HS-5 (cell line): Measurements from ENCODE around the gene ZNF689.
A peak's percentile ranks its signal among the peaks of the same experiment; 100 is the strongest.
"Not testable (repeated sequence)": the region's sequence is repeated elsewhere in the genome, so short reads cannot be mapped to it uniquely, and the experiment has no call there.

ENCODE experiments used
- DNase-seq: peaks from one replicate; pipeline ENCODE4 v3.0.0-alpha.2; 2012; ENCODE audit warnings: low read depth

The ZNF689 gene

DNA sequence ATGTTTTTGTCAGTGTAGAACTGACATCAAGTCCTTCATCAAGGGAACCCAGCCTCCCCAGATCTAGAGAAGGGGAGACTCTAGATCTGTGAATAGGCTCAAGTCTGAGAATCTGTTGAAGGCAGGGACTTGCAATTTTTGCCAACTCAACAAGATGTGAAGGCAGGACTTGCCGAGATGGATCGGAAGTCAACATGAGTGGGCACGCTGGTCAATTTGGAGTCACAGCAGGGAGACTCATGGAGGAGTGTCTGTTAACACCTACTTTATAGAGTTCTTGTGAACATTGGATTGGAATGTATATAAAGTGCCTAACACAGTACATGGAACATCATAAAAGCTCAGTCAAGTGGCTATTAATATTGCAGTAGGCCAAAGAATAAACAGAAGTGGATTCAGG lies 10.0 kb downstream of the ZNF689 start:
- DNase-seq, result no peak

GRCh38 chr16:30592871-30593270 lies 17.3 kb downstream of the ZNF689 start:
- no peak for DNase-seq

GRCh38 chr16:30590869-30591268 lies 19.3 kb downstream of the ZNF689 start:
- not testable (repeated sequence) for DNase-seq

GRCh38 chr16:30589582-30589981 lies 20.6 kb downstream of the ZNF689 start:
- DNase-seq, result not testable (repeated sequence)

- no peak for DNase-seq
Measured at GRCh38 chr16:30588651-30589050, 21.5 kb downstream of the ZNF689 start.

DNA sequence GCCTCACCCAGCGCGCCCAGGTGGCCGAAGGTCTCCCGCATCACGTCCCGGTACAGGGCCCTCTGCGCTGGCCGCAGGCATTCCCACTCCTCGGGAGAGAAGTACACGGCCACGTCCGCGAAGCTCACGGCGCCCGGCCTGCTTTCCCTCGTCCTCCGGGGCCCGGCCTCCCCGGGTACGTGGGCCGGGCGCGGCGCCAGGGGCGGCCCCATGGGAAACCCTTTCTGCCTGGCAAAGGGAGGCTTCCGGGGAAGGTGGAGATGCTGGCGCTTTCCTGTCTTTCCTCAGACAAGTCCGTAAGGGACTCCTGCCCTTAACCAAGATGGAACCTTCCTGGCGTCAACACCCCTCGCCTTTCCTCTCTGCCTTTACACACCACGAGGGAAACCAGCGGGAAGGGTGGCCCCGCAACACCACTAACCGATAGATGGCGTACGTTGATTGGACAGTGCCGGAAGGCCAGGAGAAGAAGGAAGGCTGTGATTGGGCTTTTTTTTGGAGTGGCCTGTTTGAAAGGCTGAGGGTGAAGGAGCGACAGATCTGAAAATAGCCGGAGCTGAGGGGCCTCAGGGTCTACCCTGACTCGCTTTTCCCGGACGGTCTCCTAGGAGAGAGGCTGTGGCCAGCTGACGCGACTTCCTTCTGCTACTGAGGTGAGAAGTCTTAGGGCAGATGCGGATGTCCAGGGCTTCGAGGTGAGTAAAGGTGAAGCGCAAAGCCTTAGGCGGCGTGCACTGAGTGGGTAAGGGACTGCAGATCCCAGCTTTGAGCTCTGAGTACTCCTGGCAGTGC lies 24.6 kb downstream of the ZNF689 start, which contains the start of gene ZNF785:
ZNF785 (minus strand) TSS at position 298 of the 792 bp plus-strand sequence; CDS start at position 212, 86 bp downstream.
- DNase-seq, result peak; percentile 97

- DNase-seq, result no peak
Measured at GRCh38 chr16:30585022-30585399, 25.2 kb downstream of the ZNF689 start.

DNA sequence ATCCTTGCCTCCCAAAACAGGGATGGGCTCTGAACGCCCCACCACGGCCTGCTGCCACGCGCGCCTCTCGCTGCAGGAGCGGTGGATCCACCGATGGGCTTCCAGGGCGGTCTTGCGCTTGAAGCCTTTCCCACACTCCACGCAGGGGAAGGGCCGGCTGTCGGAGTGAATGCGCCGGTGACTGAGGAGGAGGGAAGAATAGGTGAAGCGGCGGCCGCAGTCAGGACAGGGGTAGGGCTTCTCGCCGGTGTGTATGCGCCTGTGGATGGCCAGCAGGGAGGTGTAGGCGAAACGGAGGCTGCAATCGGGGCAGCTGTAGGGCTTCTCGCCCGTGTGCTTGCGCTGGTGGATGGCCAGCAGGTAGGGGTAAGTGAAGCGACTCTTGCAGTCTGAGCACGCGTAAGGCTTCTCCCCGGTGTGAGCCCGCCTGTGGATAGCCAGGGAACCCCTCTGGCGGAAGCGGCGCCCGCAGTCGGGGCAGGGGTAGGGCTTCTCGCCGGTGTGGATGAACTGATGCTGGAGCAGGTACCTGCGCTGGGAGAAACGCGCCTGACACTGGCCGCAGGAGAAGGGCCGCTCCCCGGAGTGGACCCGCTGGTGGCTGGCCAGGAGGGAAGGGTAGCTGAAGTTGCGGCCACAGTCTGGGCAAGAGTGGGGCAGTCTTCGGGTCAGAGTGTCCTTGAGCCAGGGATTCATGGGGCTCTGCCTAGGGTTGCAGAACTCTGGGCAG lies 27.4 kb downstream of the ZNF689 start:
- DNase-seq, result no peak

DNA sequence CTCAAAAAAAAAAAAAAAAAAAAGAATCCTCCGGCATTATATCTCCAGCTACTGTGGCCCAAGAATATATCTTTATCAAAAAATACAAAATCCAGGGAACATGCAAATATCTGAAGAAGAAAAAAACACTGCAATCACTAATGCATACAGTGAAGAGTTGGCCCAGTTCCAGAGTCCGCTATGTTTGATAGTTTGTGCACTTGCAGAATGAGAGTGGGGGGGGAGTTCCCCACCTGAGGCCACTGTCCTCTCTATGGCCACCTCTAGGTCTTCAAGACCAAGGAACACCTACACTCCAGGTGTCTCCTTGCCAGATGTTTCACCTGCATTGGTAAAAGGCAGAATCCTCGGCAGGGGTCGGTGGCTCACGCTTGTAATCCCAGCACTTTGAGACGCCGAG lies 28.7 kb downstream of the ZNF689 start:
- DNase-seq, result no peak

- no peak for DNase-seq
Measured at GRCh38 chr16:30574678-30575077, 35.5 kb downstream of the ZNF689 start.

- peak; percentile 87 for DNase-seq
Measured at GRCh38 chr16:30571445-30572322, 38.5 kb downstream of the ZNF689 start, which contains the start of gene ZNF688. TSS of gene ZNF688 (minus strand) at chr16:30571714. CDS start at chr16:30571629, 85 bp downstream.

GRCh38 chr16:30570636-30571444 lies 39.3 kb downstream of the ZNF689 start:
- DNase-seq, result no peak

- DNase-seq, result no peak
Measured at GRCh38 chr16:30569746-30570635, 40.2 kb downstream of the ZNF689 start.

DNA sequence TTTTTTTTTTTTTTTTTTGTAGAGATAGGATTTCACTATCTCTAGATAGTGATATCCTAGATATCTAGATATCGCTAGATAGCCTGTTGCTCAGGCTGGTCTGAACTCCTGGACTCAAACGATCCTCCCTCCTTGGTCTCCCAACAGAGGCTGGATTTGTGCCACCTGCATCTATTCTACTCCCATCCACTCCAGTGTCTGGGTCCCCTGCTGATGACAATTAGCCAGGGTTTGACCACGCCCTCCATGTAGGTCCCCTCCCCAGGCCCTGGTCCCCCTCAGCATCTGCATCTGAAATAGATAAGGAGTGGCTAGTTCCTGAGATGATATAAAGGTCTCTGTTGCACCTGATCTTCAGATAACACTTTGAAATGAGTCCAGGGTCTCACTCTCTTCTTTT lies 40.9 kb downstream of the ZNF689 start:
- no peak for DNase-seq

DNA sequence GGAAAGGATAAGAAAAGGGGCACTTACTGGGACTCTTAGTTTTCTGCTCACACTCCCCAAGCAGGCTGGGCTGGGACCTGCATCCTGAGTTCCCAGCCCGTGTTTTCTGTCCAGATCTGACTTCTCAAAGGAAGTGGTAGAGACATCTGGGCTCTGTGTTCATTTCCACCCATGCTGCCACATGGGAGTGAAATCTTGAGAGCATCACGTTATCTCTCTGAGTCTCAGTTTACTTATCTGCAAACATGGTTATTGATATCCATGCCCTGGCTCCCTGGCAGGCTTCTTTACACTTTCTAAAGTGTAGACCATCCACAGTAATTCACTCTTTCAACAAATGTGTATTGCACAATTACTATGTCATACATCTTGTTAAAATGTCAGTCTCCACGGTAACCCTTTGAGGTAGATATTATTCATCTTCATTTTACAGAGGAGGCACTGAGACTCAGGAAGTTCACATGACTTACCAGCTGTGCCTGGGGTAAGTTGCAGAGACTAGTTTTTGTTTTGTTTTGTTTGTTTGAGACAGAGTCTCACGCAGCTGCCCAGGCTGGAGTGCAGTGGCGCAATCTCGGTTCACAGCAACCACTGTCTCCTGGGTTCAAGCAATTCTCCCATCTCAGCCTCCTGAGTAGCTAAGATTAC lies 42.1 kb downstream of the ZNF689 start:
- DNase-seq, result peak; percentile 62

- DNase-seq, result no peak
Measured at GRCh38 chr16:30567160-30567990, 42.8 kb downstream of the ZNF689 start.

DNA sequence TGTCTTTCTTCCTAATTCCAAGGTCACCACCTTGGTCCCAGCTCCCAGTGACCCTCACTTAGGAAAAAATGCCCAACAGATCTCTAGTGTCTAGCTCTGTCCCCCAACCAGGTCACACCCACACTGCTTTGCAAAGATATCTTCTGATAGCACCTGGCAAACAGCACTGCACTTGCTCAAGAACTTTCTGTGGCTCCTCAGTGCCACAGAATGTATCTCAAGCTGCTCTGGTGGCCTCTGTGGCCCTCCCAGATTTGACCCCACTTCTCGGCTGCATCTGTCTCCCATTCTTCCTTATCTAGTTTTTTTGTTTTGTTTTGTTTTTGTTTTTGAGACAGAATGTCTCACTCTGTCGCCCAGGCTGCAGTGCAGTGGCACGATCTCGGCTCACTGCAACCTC lies 43.7 kb downstream of the ZNF689 start:
- no peak for DNase-seq

DNA sequence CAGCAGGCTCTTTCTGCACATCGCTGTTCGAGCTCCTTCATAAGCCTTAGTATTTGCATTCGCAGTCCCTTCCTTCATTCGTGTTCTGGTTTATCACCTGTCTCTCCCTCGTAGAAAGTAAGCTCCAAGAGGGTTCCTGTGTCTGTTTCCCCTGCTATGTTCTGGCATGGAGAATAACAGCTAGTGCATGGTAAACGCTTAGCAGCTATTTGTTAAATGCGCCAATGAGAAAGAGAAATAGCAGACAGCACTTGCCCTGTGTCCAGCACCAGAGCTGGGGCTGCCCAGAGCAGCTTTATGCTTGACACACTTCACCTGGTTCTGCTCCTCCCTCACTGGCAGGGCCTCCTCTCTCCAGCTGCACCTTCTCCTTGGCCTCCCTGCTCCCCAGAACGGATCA lies 44.2 kb downstream of the ZNF689 start:
- no peak for DNase-seq

DNA sequence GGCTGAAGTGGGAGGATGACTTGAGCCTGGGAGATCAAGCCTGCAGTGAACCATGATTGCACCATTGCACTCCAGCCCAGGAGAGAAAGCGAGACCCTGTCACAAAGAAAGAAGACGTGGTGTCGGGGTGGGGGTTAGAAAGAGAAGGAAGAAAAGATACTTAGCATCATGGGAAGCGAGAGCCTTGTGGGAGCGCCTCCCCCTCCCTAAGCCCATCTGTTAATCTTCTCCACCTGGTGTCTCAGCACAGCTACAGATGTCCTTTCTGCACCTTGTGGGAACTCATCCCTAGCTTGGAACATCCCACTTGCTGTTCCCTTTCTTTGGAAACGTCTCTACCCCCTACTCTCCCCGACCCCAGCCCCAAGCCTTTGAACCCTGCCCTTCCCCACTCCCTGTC lies 44.7 kb downstream of the ZNF689 start:
- no peak for DNase-seq
